Measurements from ENCODE around the gene MRPL38.

DNA sequence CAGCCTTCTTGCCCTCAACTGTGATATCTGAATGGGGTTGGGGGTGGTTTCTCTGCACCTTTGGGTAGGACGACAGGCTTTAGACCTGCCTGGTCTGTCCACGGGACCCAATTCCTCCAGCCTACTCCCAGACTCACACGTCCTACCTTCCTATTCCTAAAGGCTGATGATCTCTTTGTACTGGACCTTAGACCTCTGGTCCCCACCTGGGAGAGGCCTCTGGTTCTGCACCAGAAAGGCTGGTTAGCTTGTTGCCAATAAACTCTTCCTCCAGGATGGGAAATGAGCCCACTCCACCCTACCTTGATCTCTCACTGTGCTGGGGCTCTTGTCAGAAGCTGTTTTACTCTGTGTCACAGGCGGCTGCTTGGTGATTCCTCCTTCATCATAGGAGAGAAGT is 21.8 kb upstream of the MRPL38 start:
- TF ChIP-seq POLR2A (IDR thresholded peaks at IDR 0.05) (no peak), EP300 (IDR thresholded peaks at IDR 0.05) (no peak)
- TF ChIP-seq, protein P1, sequence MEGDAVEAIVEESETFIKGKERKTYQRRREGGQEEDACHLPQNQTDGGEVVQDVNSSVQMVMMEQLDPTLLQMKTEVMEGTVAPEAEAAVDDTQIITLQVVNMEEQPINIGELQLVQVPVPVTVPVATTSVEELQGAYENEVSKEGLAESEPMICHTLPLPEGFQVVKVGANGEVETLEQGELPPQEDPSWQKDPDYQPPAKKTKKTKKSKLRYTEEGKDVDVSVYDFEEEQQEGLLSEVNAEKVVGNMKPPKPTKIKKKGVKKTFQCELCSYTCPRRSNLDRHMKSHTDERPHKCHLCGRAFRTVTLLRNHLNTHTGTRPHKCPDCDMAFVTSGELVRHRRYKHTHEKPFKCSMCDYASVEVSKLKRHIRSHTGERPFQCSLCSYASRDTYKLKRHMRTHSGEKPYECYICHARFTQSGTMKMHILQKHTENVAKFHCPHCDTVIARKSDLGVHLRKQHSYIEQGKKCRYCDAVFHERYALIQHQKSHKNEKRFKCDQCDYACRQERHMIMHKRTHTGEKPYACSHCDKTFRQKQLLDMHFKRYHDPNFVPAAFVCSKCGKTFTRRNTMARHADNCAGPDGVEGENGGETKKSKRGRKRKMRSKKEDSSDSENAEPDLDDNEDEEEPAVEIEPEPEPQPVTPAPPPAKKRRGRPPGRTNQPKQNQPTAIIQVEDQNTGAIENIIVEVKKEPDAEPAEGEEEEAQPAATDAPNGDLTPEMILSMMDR (IDR thresholded peaks at IDR 0.05) = no peak
